ENCODE measurements around the gene BMF. TPM values are rescaled to one million over a fixed set of nuclear protein-coding genes. Genes with fewer than 3 reads are reported as not detected.
A peak's percentile ranks its signal among the peaks of the same experiment; 100 is the strongest.

Gene BMF
- total RNA-seq, 3 donors from 2014 or later, result 12.6 to 32.1 (median 28.7) TPM

DNA sequence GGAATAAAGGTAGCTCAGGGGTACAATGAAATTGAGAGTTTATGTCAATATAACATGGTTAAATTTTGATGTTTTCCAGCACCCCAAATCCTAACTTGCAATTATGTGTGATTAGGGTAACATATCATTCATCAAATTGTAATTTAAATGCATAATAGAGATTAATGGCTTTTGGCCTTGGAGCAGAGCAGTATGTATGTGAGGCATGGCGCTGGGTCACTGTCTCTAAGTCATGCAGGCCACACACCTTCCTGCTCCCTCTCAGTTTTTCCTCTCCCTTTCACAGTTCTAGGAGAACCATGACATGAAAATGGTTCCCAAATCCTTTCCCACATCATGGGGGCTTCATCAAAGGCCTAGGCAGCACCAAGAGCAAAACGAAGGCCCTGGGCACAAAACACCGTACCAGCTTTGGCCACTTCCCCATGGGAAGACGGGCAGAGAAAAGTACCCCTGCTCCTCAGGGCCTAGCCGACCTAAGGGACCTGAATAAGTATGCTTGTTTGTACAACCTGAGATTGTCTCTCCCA lies 65.8 kb downstream of the BMF start:
- intact Hi-C loops (cut with DNase I, micrococcal nuclease), result loop anchor here (5.0 to 10.0 kb wide), 2 partner anchors 62 to 229 kb away; partner anchors contain the start of gene BMF (in 1 of the 2)
- DNase-seq, result no peak
- TF ChIP-seq, protein P1, sequence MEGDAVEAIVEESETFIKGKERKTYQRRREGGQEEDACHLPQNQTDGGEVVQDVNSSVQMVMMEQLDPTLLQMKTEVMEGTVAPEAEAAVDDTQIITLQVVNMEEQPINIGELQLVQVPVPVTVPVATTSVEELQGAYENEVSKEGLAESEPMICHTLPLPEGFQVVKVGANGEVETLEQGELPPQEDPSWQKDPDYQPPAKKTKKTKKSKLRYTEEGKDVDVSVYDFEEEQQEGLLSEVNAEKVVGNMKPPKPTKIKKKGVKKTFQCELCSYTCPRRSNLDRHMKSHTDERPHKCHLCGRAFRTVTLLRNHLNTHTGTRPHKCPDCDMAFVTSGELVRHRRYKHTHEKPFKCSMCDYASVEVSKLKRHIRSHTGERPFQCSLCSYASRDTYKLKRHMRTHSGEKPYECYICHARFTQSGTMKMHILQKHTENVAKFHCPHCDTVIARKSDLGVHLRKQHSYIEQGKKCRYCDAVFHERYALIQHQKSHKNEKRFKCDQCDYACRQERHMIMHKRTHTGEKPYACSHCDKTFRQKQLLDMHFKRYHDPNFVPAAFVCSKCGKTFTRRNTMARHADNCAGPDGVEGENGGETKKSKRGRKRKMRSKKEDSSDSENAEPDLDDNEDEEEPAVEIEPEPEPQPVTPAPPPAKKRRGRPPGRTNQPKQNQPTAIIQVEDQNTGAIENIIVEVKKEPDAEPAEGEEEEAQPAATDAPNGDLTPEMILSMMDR (IDR thresholded peaks at IDR 0.05), result no peak
- Histone ChIP-seq H3K4me1 (ENCODE audit: low read depth) (peaks cover 41% of the 10 kb centered on the region), H3K4me3 (no peak overlapping the region), H3K9me3 (no peaks in the 10 kb centered on the region), H3K36me3 (ENCODE audit: low read depth) (no peaks in the 10 kb centered on the region)
- ATAC-seq, result no peak

DNA sequence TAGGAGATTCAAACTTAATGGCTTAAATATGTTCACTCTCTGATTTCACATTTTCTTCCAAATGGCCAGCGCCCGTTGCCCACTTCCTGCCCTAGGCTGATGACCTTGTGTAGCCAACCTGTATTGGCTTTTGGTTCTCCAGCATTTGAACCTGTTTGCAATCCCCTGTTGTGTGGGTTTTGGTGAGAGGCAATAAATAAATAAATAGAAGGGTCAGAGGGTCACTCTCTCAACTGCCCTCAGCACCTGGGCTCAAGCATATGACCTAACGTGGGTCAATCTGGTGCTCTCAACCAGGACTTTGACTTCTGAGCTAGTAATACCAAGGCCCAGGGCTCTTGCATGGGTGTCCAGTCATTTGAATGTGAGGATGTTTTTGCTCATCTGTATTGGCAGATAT lies 67.9 kb downstream of the BMF start:
- intact Hi-C loops (cut with DNase I, micrococcal nuclease), result loop anchor here (5.0 to 10.0 kb wide), 2 partner anchors 64 to 232 kb away; partner anchors contain the start of gene BMF (in 1 of the 2)

DNA sequence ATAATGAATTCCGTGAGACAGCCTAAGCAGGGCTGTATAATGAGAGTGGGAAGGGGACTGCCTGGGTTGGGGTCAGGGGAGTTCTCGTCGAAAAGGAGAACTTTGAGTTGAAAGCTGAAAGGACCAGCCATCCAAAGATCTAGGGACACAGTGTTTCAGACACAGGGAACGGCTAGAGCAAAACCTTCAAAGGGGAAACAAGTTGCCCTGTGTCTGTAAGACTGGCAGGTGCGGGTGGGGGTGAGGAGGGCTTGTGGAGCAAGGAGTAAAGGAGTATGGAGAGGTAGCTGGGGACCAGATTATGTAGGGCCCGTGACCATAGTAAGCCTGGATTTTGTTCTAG lies 68.4 kb downstream of the BMF start:
- H3K4me1 ChIP-seq (ENCODE audit: low read depth), result peaks cover 19% of the 10 kb centered on the region
- DNase-seq (no peak), ATAC-seq (no peak)
- intact Hi-C loops (cut with DNase I, micrococcal nuclease), result loop anchor here (5.0 to 10.0 kb wide), 2 partner anchors 65 to 232 kb away; partner anchors contain the start of gene BMF (in 1 of the 2)
- TF ChIP-seq, protein P1 (IDR thresholded peaks at IDR 0.05), result no peak
- no peaks in the 10 kb centered on the region for H3K9me3 ChIP-seq
- peaks cover 10% of the 10 kb centered on the region for H3K36me3 ChIP-seq (ENCODE audit: low read depth)
- H3K4me3 ChIP-seq, result no peak overlapping the region

More for the DNA sequence above, 67.9 kb downstream of the BMF start:
- peaks cover 9% of the 10 kb centered on the region for H3K36me3 ChIP-seq (ENCODE audit: low read depth)
- DNase-seq (no peak), ATAC-seq (no peak)
- no peaks in the 10 kb centered on the region for H3K9me3 ChIP-seq
- TF ChIP-seq, protein P1 (IDR thresholded peaks at IDR 0.05), result no peak
- H3K4me1 ChIP-seq (ENCODE audit: low read depth), result peaks cover 24% of the 10 kb centered on the region
- H3K4me3 ChIP-seq, result no peak overlapping the region

DNA sequence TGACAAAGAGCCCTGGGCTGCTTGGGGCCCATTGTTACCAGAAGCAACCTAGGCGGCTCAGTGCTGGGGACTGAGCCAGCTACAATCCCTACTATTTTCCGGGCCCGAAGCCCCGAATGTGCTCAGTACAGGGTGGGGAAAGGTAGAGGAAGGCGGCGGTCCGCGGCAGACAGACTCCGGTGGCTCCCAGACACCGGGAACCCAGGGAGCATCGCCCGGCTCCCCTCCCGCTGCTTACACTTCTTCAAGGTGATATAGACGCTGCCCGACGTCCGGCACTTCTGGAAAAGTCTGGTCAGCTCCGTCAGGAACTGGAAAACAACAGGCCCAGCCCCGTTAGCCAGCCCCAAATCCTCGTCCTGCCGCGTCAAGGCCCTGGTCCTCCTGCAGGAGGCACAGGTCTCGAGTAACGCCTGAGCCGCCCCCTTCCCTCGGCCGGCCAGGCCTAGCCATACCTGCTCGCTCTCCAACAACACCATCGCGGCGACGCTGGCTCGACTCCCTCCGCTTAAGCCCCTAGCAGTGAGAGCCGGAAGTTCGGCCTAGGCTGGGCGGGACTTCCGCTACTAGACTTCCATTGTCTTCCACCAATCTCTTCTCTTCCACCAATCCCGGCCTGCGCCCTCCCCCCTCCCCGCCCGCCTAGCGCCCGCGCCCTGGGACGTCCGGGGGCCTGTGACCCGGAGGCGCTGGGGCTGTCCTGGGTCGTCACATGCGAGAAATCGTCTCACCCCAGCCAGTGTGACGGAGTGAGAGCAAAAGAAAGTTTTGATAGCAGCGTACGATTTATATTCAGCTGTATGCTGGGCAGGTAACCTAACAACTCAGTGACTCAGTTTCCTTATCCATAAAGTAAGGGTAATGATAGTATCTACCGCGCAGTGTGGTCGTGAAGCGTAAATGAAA lies 69.8 kb downstream of the BMF start, which contains the start of gene SRP14:
Gene SRP14 (minus strand): TSS at position 544 of the 906 bp plus-strand sequence. CDS start 65 bp downstream, at position 479.
- intact Hi-C loops (cut with DNase I, micrococcal nuclease), result no loop called here
- ATAC-seq, result peak; percentile 98
- TF ChIP-seq, protein P1 (IDR thresholded peaks at IDR 0.05), result no peak
- peak; percentile 95 to 97 (median 97) for DNase-seq
- peaks cover 10% of the 10 kb centered on the region for H3K36me3 ChIP-seq (ENCODE audit: low read depth)
- peak within 1 kb of the TSS; percentile 69 for H3K4me3 ChIP-seq
- H3K9me3 ChIP-seq, result no peaks in the 10 kb centered on the region
- H3K4me1 ChIP-seq (ENCODE audit: low read depth), result peaks cover 12% of the 10 kb centered on the region

DNA sequence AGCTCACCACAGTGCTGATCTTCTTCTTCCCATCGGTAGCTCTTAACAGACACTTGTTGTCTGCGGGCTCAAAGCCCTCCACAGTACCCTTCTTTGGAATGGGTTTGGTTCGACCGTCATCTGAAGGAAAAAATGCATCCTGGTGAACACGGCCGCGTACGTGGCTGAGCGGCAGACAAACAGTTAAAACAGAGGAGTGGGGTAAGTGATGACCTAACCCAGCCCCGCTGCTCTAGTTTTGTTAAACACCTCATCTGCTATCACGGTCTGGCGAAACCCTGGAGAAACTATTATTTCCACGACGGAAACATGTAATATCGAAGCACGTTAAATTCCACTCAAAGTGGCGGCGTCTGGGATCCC lies 70.4 kb downstream of the BMF start:
- Histone ChIP-seq H3K36me3 (ENCODE audit: low read depth) (peaks cover 14% of the 10 kb centered on the region), H3K9me3 (no peaks in the 10 kb centered on the region), H3K4me1 (ENCODE audit: low read depth) (peaks cover 12% of the 10 kb centered on the region), H3K4me3 (peak overlapping the region; percentile 69)
- TF ChIP-seq, protein P1 (IDR thresholded peaks at IDR 0.05), result no peak
- peak in 2 of 3 donors; percentile 21 to 28 for DNase-seq
- peak; percentile 0 for ATAC-seq
- intact Hi-C loops (cut with DNase I, micrococcal nuclease), result no loop called here

Other genes starting within 250 kb of the BMF start
- gene GPR176, start 188.6 kb downstream of the BMF start, total RNA-seq, result 1 to 10 TPM in 2 of 3 donors, under 1 TPM in 1; 0.32 to 4.9 (median 1.2) TPM
- gene EIF2AK4, start 174.8 kb downstream of the BMF start, total RNA-seq, result 10 to 100 TPM; 17.3 to 31.2 (median 23.9) TPM
- 100 to 1,000 TPM; 131 to 154 (median 142) TPM for gene SRP14, start 69.7 kb downstream of the BMF start, total RNA-seq
- gene BUB1B, start 52.2 kb upstream of the BMF start, total RNA-seq, result 10 to 100 TPM in 1 of 3 donors, 1 to 10 TPM in 2; 5.0 to 13.6 (median 5.1) TPM
- gene PAK6, start 130.2 kb upstream of the BMF start, total RNA-seq, result 1 to 10 TPM in 2 of 3 donors, under 1 TPM in 1; 0.98 to 3.1 (median 2.7) TPM
- under 1 TPM in 1 of 3 donors, not detected in 2; 0.25 TPM for gene ANKRD63, start 174.2 kb upstream of the BMF start, total RNA-seq
- 10 to 100 TPM in 2 of 3 donors, 1 to 10 TPM in 1; 9.9 to 21.8 (median 17.4) TPM for gene PLCB2, start 199.1 kb upstream of the BMF start, total RNA-seq
- gene INAFM2, start 214.8 kb upstream of the BMF start, total RNA-seq, result 100 to 1,000 TPM in 1 of 3 donors, 10 to 100 TPM in 2; 15.6 to 120 (median 21.1) TPM
- gene CCDC9B, start 232.1 kb upstream of the BMF start, total RNA-seq, result 100 to 1,000 TPM in 1 of 3 donors, 10 to 100 TPM in 2; 34.9 to 204 (median 37.2) TPM
- 1,000 to 10,000 TPM in 2 of 3 donors, 100 to 1,000 TPM in 1; 932 to 1,439 (median 1,228) TPM for gene PHGR1, start 242.2 kb upstream of the BMF start, total RNA-seq
- 10 to 100 TPM in 2 of 3 donors, 1 to 10 TPM in 1; 5.1 to 23.4 (median 16.1) TPM for gene DISP2, start 249.3 kb upstream of the BMF start, total RNA-seq

Data from mucosa of descending colon (tissue), 3 donors.